SK-N-MC (cell line): ENCODE measurements around the gene CLCNKA.

Experiments used
- DNase-seq: peaks from one replicate; pipeline ENCODE4 v3.0.0-alpha.2; 2011; ENCODE audit warnings: low read depth, low spot score
- H3K27ac ChIP-seq: fragments of 200-600 bp; sonication (generic); 2 replicates; pipeline ENCODE4 v1.5.1; 2016; ENCODE audit warnings: mixed run types
- H3K36me3 ChIP-seq: fragments of 200-600 bp; sonication (generic); 2 replicates; pipeline ENCODE4 v1.6.1; 2017; ENCODE audit warnings: antibody characterized with exemption, low read length, mixed read lengths; ENCODE audit not compliant: insufficient read depth
- H3K4me3 ChIP-seq: fragments of 200-600 bp; sonication (generic); 2 replicates; pipeline ENCODE4 v1.5.1; 2016
- H3K9ac ChIP-seq: fragments of 200-600 bp; sonication (generic); 2 replicates; pipeline ENCODE4 v1.8.0; 2017; ENCODE audit warnings: mixed run types, mixed read lengths; ENCODE audit not compliant: insufficient read length
- H3K9me3 ChIP-seq: fragments of 200-600 bp; sonication (generic); 2 replicates; pipeline ENCODE4 v1.6.1; 2017; ENCODE audit warnings: low read depth, mild to moderate bottlenecking, antibody characterized with exemption, low read length, moderate library complexity, mixed read lengths
- EZH2 ChIP-seq: fragments of 200-600 bp; sonication (generic); IDR thresholded peaks from one replicate; pipeline ENCODE4 v1.6.1; 2017; ENCODE audit warnings: antibody characterized with exemption
- FOXP2 ChIP-seq: optimal IDR thresholded peaks from 2 replicates; pipeline ENCODE3; 2011; ENCODE audit warnings: mild to moderate bottlenecking, moderate library complexity; ENCODE audit not compliant: insufficient read depth; ENCODE audit errors: extremely low read length, control extremely low read depth
- POLR2AphosphoS5 ChIP-seq: IDR thresholded peaks from 2 replicates; pipeline ENCODE4 v1.6.1; 2012; ENCODE audit warnings: mild to moderate bottlenecking, low read depth, low read length, borderline replicate concordance

Gene CLCNKA

GRCh38 chr1:16006552-16007485, 15.0 kb upstream of the CLCNKA start:
- TF ChIP-seq FOXP2 (no peak), POLR2AphosphoS5 (no peak), EZH2 (no peak)
- no peaks in the 10 kb centered on the region for H3K9me3 ChIP-seq
- H3K4me3 ChIP-seq, result no peak overlapping the region
- DNase-seq, result no peak
- H3K36me3 ChIP-seq, result no peaks in the 10 kb centered on the region
- no peak overlapping the region for H3K27ac ChIP-seq
- no peak overlapping the region for H3K9ac ChIP-seq

- DNase-seq, result no peak
- no peak overlapping the region for H3K27ac ChIP-seq
- H3K9ac ChIP-seq, result no peak overlapping the region
- no peaks in the 10 kb centered on the region for H3K9me3 ChIP-seq
- TF ChIP-seq POLR2AphosphoS5 (no peak), EZH2 (no peak), FOXP2 (no peak)
- H3K36me3 ChIP-seq, result no peaks in the 10 kb centered on the region
- no peak overlapping the region for H3K4me3 ChIP-seq
Observed at GRCh38 chr1:16007671-16008341, 14.0 kb upstream of the CLCNKA start.

- no peaks in the 10 kb centered on the region for H3K36me3 ChIP-seq
- TF ChIP-seq FOXP2 (no peak), POLR2AphosphoS5 (no peak)
- no peak overlapping the region for H3K4me3 ChIP-seq
- no peak overlapping the region for H3K27ac ChIP-seq
- no peak overlapping the region for H3K9ac ChIP-seq
- no peak for DNase-seq
- H3K9me3 ChIP-seq, result no peaks in the 10 kb centered on the region
Observed at GRCh38 chr1:16009030-16009460, 12.8 kb upstream of the CLCNKA start.

GRCh38 chr1:16009678-16010077, 12.2 kb upstream of the CLCNKA start:
- Histone ChIP-seq H3K36me3 (no peaks in the 10 kb centered on the region), H3K27ac (no peak overlapping the region), H3K9ac (no peak overlapping the region), H3K4me3 (no peak overlapping the region), H3K9me3 (no peaks in the 10 kb centered on the region)
- DNase-seq, result no peak
- TF ChIP-seq FOXP2, result no peak
- no peak for TF ChIP-seq EZH2
- TF ChIP-seq POLR2AphosphoS5, result no peak

- Histone ChIP-seq H3K36me3 (no peaks in the 10 kb centered on the region), H3K9ac (no peak overlapping the region), H3K27ac (no peak overlapping the region), H3K4me3 (no peak overlapping the region), H3K9me3 (no peaks in the 10 kb centered on the region)
- TF ChIP-seq FOXP2 (no peak), EZH2 (no peak), POLR2AphosphoS5 (no peak)
- no peak for DNase-seq
Observed at GRCh38 chr1:16010837-16011236, 11.0 kb upstream of the CLCNKA start.

- H3K4me3 ChIP-seq, result no peak overlapping the region
- TF ChIP-seq FOXP2, result no peak
- TF ChIP-seq POLR2AphosphoS5, result no peak
- no peak for TF ChIP-seq EZH2
- DNase-seq, result no peak
- H3K9me3 ChIP-seq, result no peaks in the 10 kb centered on the region
- no peaks in the 10 kb centered on the region for H3K36me3 ChIP-seq
- H3K9ac ChIP-seq, result no peak overlapping the region
- no peak overlapping the region for H3K27ac ChIP-seq
Observed at GRCh38 chr1:16011936-16012589, 9.8 kb upstream of the CLCNKA start.

GRCh38 chr1:16012590-16013219, 9.1 kb upstream of the CLCNKA start:
- no peak for DNase-seq
- TF ChIP-seq POLR2AphosphoS5 (no peak), EZH2 (no peak), FOXP2 (no peak)
- Histone ChIP-seq H3K9ac (no peak overlapping the region), H3K4me3 (no peak overlapping the region), H3K27ac (no peak overlapping the region), H3K9me3 (no peaks in the 10 kb centered on the region), H3K36me3 (no peaks in the 10 kb centered on the region)

- H3K4me3 ChIP-seq, result no peak overlapping the region
- H3K9ac ChIP-seq, result no peak overlapping the region
- no peak for DNase-seq
- H3K9me3 ChIP-seq, result no peaks in the 10 kb centered on the region
- TF ChIP-seq FOXP2, result no peak
- TF ChIP-seq POLR2AphosphoS5, result no peak
- TF ChIP-seq EZH2, result no peak
- no peak overlapping the region for H3K27ac ChIP-seq
- no peaks in the 10 kb centered on the region for H3K36me3 ChIP-seq
Observed at GRCh38 chr1:16013220-16013907, 8.5 kb upstream of the CLCNKA start.
